ENCODE results near the gene SYP. TPM values are rescaled to one million over a fixed set of nuclear protein-coding genes. Genes with fewer than 3 reads are reported as not detected.
"Not testable (repeated sequence)": the region's sequence is repeated elsewhere in the genome, so short reads cannot be mapped to it uniquely, and the experiment has no call there.

The SYP gene
- total and polyA plus RNA-seq, 8 donors = 0.89 to 211 (median 3.9) TPM; not detected in 1

DNA sequence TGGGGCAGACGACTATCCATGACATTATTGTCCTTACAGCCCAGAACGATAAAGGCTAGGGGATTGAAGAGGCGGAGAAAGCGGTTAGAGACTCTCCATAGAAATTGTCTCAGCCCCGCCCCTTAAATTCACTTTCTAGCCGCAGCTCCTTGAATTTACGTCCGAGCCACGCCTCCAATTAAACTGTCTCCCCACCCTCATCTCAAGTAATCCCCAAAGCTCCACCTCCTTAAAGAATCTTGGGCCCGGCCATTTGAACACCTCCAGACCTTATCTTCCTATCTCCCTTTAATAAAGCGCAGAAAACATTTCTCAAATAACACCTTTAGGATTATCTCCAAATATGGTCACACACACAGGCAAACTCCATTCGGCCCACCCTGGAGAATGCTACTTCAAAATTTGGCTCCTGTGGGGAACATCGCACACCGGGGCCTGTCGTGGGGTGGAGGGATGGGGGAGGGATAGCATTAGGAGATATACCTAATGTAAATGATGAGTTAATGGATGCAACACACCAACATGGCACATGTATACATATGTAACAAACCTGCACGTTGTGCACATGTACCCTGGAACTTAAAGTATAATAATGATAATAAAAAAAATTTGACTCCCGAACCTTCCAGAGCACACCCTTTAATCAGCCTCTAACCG lies 44.6 kb downstream of the SYP start:
- DNase-seq = peak; percentile 55 to 87
- intact Hi-C loops (cut with DNase I; ENCODE audit: low total_unique reads) = no loop called here
- WGBS, 5 donors = 3 to 42% (median 7%) methylated on average over 18 of the region's 18 CpGs
- Histone ChIP-seq H3K27me3 (no peaks in the 10 kb centered on the region), H3K27ac (peak overlapping the region; percentile 74 to 95 (median 94)), H3K9me3 (peaks cover 0 to 10% (median 0%) of the 10 kb centered on the region in 4 donors), H3K36me3 (no peaks in the 10 kb centered on the region), H3K4me1 (peaks cover 0 to 7% (median 3%) of the 10 kb centered on the region in 4 donors), H3K4me3 (peak overlapping the region; percentile 41 to 52 (median 43))
- TF ChIP-seq, protein P1, sequence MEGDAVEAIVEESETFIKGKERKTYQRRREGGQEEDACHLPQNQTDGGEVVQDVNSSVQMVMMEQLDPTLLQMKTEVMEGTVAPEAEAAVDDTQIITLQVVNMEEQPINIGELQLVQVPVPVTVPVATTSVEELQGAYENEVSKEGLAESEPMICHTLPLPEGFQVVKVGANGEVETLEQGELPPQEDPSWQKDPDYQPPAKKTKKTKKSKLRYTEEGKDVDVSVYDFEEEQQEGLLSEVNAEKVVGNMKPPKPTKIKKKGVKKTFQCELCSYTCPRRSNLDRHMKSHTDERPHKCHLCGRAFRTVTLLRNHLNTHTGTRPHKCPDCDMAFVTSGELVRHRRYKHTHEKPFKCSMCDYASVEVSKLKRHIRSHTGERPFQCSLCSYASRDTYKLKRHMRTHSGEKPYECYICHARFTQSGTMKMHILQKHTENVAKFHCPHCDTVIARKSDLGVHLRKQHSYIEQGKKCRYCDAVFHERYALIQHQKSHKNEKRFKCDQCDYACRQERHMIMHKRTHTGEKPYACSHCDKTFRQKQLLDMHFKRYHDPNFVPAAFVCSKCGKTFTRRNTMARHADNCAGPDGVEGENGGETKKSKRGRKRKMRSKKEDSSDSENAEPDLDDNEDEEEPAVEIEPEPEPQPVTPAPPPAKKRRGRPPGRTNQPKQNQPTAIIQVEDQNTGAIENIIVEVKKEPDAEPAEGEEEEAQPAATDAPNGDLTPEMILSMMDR (IDR thresholded peaks at IDR 0.05) = no peak
- TF ChIP-seq POLR2A (IDR thresholded peaks at IDR 0.05) (no peak), POLR2AphosphoS5 (IDR thresholded peaks at IDR 0.05) (no peak), EP300 (IDR thresholded peaks at IDR 0.05) (no peak)

DNA sequence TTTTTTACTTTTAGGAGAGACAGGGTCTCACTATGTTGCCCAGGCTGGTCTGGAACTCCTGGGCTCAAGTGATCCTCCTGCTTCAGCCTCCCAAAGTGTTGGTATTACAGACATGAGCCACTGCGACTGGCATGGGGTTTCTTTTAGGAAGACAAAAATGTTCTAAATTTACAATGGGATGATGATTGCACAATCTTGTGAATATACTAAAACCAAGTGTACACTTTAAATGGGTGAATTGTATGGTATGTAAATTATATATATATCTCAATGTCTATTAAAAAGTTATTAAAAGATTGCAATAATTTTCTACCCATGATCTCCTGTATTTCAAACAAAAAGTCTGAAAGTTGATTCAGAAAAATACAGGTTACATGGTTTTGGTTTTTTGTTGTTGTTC lies 46.5 kb downstream of the SYP start:
- H3K27me3 ChIP-seq = no peaks in the 10 kb centered on the region
- H3K4me1 ChIP-seq = peaks cover 0 to 10% (median 3%) of the 10 kb centered on the region in 4 donors
- no peak for DNase-seq
- TF ChIP-seq POLR2AphosphoS5 (IDR thresholded peaks at IDR 0.05) (no peak), POLR2A (IDR thresholded peaks at IDR 0.05) (no peak), EP300 (IDR thresholded peaks at IDR 0.05) (no peak)
- TF ChIP-seq, protein P1 (IDR thresholded peaks at IDR 0.05) = no peak
- peaks cover 0 to 22% (median 5%) of the 10 kb centered on the region in 4 donors for H3K9me3 ChIP-seq
- WGBS, 5 donors = 86 to 100% (median 95%) methylated on average over 1 of the region's 1 CpG
- no peaks in the 10 kb centered on the region for H3K36me3 ChIP-seq
- H3K4me3 ChIP-seq = no peak overlapping the region
- intact Hi-C loops (cut with DNase I; ENCODE audit: low total_unique reads) = no loop called here
- no peak overlapping the region for H3K27ac ChIP-seq

DNA sequence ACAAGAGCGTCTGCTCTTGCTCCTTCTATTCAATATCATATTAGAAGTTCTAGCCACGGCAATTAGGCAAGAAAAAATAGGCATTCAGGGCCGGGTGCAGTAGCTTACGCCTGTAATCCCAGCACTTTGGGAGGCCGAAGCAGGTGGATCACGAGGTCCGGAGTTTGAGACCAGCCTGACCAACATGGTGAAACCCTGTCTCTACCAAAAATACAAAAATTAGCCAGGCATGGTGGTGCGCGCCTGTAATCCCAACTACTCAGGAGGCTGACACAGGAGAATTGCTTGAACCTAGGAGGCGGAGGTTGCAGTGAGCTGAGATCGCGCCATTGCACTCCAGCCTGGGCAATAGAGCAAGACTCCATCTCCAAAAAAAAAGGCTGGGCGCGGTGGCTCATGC lies 50.7 kb downstream of the SYP start:
- H3K36me3 ChIP-seq; H3K4me3 ChIP-seq; intact Hi-C loops (cut with DNase I; ENCODE audit: low total_unique reads); H3K27me3 ChIP-seq; H3K4me1 ChIP-seq; DNase-seq: not testable (repeated sequence)
- Histone ChIP-seq H3K27ac (peak overlapping the region; percentile 42 to 80 (median 64)), H3K9me3 (peaks cover 0 to 28% (median 5%) of the 10 kb centered on the region in 4 donors)
- WGBS, 5 donors = 88 to 93% (median 89%) methylated on average over 9 to 14 of the region's 14 CpGs

DNA sequence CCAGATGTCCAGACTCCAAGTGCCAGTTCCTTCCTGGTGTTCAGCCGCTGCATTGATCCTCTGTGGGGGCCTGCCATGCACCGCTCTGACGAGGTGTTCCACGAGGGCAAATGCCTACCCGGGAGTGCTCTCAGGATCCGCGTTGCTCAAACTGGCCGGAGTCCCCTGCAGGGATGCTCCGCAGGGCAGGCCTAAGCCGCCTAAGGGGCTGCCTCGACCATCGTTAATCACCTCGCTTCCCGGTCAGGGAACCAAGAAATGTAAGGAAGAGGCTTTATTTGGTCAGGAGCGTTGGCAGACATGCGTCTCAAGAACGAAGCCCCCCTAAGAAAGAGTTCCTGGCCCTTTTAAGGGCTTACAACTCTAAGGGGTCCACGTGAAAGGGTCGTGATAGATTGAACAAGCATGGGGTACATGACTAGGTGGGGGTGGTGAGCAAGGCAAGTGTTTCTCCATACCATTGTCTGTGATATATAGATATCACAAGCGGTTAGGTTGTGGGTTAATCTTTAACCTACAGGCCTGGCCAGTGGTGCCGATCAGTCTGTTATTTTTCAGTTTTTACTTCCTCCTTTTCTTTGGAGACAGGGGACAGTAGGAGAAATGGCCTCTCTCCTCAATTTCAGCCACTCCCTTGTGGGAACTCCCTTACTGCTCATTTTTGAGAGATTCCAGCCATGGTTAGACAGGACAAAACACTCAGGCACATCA lies 51.4 kb downstream of the SYP start:
- H3K27me3 ChIP-seq; H3K4me3 ChIP-seq; intact Hi-C loops (cut with DNase I; ENCODE audit: low total_unique reads); H3K36me3 ChIP-seq; H3K4me1 ChIP-seq: not testable (repeated sequence)
- WGBS, 5 donors = 64 to 76% (median 68%) methylated on average over 17 to 21 of the region's 21 CpGs
- DNase-seq = peak; percentile 37 to 62
- Histone ChIP-seq H3K27ac (peak overlapping the region; percentile 55 to 80 (median 74)), H3K9me3 (peaks cover 0 to 34% (median 5%) of the 10 kb centered on the region in 4 donors)

DNA sequence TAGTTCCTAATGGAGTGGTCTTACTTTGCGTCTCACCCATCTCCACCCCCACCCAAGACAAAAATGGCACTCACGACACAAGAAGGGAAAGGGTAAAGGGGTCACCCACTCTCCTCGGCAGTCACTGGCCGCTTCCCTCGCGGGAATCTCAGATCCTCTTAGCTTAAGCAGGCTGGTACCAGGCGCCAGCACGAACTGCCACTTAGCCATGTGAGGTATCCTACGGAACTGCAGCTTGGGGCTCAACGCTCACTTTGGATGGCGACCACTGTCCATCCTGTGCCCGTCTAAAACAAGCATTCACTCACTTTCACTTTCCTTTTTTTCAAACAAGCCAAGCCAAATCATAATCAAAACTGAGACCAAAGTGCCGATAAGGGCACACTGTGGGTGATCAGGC lies 52.1 kb downstream of the SYP start:
- TF ChIP-seq EP300 (IDR thresholded peaks at IDR 0.05) (no peak), POLR2AphosphoS5 (IDR thresholded peaks at IDR 0.05) (no peak), POLR2A (IDR thresholded peaks at IDR 0.05) (no peak)
- TF ChIP-seq, protein P1 (IDR thresholded peaks at IDR 0.05) = no peak
- no peaks in the 10 kb centered on the region for H3K36me3 ChIP-seq
- peak overlapping the region; percentile 55 to 80 (median 74) for H3K27ac ChIP-seq
- H3K9me3 ChIP-seq = peaks cover 0 to 41% (median 7%) of the 10 kb centered on the region in 4 donors
- H3K27me3 ChIP-seq = no peaks in the 10 kb centered on the region
- H3K4me3 ChIP-seq = no peak overlapping the region
- intact Hi-C loops (cut with DNase I; ENCODE audit: low total_unique reads) = no loop called here
- DNase-seq = no peak
- 77 to 88% (median 83%) methylated on average over 12 to 13 of the region's 13 CpGs for WGBS, 5 donors
- H3K4me1 ChIP-seq = peaks cover 0 to 7% (median 2%) of the 10 kb centered on the region in 4 donors
